Iris pigment epithelial cell (primary cell): ENCODE measurements around the gene CDC42EP2.

Experiments used
- DNase-seq: peaks from one replicate; pipeline ENCODE4 v3.0.0-alpha.2; 2011; ENCODE audit warnings: low read depth

CDC42EP2 gene

DNA sequence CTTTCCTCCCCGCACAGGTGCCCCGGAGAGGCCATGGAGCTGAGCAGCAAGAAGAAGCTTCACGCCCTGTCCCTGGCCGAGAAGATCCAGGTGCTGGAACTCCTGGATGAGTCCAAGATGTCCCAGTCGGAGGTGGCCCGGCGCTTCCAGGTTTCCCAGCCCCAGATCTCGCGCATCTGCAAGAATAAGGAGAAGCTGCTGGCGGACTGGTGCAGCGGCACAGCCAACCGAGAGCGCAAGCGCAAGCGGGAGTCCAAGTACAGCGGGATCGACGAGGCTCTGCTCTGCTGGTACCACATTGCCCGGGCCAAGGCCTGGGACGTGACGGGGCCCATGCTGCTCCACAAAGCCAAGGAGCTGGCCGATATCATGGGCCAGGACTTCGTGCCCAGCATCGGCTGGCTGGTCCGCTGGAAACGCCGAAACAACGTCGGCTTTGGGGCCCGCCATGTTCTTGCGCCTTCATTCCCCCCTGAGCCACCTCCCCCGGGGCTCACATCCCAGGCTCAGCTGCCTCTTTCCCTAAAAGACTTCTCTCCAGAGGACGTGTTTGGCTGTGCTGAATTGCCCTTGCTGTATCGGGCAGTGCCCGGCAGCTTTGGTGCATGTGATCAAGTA lies 41.2 kb downstream of the CDC42EP2 start:
- DNase-seq, result peak; percentile 55

GRCh38 chr11:65356394-65356972 lies 41.8 kb downstream of the CDC42EP2 start:
- no peak for DNase-seq

- DNase-seq, result no peak
These were observed 43.2 kb downstream of the CDC42EP2 start for GRCh38 chr11:65357856-65358356.

DNA sequence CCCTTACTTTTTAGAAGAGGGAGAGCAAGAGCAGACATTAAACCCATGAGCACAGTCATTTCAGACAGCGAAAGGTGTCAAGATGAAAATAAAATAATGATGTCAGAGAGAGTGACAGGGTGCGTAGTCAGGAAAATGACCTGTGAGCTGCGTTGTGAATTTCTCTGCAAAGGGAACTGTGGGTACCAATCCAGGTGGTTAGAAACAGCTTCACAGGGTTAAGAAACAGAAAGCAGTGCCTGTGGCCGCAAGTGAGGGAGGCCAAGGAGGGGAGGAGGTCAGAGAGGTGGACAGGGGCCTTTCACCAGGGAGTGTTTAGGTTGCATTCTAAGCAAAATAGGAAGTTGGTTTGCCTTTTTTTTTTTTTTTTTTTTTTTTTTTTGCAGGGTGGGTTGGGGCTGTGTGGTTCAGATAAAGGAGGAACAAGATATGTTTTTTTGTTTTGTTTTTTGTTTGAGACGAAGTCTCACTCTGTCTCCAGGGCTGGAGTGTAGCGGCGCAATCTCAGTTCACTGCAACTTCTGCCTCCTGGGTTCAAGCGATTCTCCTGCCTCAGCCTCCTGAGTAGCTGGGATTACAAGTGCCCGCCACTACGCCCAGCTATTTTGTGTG lies 47.8 kb downstream of the CDC42EP2 start:
- no peak for DNase-seq

DNA sequence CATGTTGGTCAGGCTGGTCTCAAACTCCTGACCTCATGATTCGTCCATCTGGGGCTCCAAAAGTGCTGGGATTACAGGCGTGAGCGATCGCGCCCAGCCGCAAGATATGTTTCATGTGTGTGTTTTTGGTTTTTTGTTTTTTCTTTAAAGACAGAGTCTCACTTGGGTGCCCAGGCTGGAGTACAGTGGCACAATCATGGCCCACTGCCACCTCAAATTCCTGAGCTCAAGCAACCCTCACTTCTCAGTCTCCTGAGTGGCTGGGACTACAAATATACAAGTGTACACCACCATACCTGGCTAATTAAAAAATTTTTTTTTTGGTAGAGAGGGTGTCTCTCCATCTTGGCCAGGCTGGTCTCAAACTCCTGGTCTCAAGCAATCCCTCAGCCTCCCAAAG lies 48.3 kb downstream of the CDC42EP2 start:
- DNase-seq, result no peak

DNA sequence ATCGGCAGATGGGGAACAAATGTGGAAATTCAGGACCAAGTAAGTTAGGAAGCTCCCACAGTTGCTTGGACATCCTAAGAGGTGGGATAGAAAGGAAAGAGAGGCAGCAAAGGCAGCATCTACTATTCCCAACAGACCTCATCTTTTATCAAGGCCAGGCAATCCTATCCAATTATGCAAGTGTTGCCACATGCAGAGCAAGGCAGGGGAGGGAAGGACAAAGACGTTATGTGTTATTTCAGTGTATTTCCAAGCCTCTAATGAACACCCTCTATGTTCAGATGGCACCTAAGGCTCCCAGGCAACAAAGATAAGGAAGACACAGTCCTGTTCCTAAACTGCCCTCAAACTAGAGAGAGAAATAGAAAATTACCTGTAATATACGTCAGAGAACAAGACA lies 49.1 kb downstream of the CDC42EP2 start:
- DNase-seq, result no peak

DNA sequence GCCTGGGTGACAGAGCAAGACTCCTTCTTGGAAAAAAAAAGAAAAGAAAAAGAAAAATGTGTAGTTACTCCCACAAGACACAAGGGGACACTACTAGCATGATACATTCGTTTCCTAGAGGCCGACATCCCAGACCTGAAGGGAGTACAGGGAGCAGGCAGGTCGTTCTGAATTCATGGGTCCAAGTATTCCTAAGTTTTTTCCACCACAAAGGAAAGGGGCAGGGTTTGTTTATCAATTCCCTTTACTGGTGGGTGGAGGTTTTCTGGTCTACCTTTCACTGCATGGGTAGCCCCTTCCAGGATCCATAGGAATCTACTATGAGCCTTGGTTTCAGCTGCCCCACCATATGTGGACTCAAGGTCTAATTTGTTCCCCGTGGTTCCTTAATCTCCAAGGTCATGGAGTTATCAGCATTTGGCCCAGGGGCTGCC lies 51.7 kb downstream of the CDC42EP2 start:
- DNase-seq, result peak; percentile 79

DNA sequence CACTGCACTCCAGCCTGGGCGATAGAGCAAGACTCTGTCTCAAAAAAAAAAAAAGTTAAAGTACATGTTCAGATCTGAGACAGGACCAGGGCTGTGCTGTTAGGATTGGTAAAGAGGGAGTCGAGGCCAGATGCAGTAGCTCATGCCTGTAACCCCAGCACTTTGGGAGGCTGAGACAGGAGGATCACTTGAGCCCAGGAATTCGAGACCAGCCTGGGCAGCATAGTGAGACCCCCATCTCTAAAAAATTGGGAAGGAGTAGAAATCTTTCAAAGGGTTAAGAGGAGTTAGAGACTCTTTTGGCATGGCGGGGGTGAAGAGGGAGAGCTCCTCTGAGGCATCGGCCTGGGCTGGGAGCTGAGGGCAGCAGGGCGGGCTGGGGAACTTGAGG lies 56.0 kb downstream of the CDC42EP2 start:
- DNase-seq, result no peak
